Activated T-helper 1 cell treated with anti-CD3 and anti-CD28 coated beads, Interleukin-2, amount 50 U/mL, for 16 hours (primary cell): ENCODE data around the gene CEP76.

Experiments
- DNase-seq, 2 donors: peaks; one replicate each; pipeline ENCODE4 v3.0.0-alpha.2; 2020; ENCODE audit warnings: low read depth in 1 of 2, low spot score in 1 of 2

The CEP76 gene, protein sequence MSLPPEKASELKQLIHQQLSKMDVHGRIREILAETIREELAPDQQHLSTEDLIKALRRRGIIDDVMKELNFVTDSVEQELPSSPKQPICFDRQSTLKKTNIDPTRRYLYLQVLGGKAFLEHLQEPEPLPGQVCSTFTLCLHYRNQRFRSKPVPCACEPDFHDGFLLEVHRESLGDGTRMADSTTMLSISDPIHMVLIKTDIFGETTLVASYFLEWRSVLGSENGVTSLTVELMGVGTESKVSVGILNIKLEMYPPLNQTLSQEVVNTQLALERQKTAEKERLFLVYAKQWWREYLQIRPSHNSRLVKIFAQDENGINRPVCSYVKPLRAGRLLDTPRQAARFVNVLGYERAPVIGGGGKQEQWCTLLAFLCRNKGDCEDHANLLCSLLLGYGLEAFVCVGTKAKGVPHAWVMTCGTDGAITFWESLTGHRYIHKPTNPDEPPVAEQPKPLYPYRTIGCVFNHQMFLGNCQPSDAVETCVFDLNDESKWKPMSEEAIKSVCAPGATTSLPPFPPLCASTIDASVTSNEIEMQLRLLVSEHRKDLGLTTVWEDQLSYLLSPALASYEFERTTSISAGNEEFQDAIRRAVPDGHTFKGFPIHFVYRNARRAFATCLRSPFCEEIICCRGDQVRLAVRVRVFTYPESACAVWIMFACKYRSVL

DNA sequence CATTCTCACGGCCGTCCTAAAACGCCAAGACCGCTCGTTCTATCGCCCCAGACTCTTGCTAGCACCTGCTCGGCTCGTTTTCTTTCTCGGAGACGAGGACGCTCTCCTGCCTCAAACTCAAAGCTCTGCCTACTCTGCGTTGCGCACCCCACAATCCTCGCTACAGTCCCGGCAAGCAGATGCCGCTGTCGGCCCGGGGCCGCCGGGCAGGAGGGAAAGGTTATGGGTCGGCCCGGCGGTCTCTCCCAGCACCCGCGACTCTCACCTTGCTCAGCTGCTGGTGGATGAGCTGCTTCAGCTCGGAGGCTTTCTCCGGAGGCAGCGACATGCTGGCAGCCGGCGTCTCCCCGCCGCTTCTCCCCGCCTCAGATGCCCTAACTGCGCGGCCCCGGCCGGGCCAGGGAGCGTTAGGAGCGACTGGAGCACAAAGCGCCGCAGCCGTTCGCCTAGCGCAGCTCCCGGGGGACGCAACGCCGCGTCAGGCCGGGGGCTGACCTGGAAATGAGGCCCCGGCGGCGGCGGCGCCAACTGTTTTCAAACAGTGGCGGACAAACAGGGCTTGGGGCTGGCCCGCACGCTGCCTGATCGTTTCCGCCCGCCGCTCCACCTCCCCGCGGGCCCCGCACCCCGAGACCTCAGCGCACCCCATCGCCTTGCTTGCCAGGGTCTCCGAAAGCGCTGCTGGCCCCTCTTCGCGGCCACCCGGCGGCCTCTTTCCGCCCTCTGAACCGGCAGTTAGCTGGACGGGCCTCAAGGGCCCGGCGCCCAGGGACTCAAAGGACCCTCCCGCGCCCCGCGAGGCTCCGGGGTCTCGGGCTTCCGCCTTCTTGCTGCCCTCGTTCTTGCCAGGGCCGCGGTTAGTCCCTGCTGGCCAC is at the start of gene CEP76, which contains the start of gene PSMG2:
Gene CEP76 (minus strand): TSS at position 503 of the 875 bp plus-strand sequence. CDS start 175 bp downstream, at position 328.
Gene PSMG2 (plus strand): TSS at position 822 of the 875 bp plus-strand sequence. CDS start 66 bp downstream, outside the sequence.
- peak; percentile 55 to 72 for DNase-seq

DNA sequence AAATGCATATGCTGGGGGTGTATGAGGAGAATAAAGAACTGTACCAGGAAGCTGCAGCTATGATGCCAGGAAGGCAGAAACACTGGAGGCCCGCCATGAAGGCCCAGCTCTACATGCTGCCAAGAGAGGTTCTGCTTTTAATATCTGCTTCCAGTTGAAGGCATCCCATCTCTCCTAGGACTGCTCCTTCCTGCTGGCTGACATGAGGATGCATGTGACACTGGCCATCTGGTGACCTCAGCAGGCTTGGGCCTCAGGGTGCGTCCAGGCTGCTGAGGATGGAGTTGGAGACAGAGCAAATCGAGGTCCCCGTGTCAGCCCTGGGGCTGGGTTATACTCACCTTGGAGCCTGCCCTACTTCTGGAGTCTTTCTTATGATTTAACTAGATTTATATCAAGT is 49.4 kb upstream of the CEP76 start:
- no peak for DNase-seq

DNA sequence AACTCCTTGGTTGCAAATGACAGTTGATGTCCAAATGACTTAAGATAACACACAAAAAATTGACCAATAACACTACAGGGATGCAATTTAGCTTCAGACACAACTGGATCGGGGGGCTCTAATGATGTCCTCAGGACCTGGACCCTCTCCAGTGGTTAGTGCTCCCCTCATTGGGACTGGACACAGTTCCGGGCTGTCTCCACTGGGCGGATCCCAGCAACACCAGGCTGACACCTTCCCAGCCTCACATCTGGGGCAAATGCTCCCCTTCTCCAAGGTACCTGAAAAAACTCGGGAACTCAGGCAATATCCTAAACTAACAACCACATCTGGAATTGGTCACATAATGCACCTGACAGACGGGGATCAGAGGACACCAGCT is 49.0 kb upstream of the CEP76 start:
- DNase-seq: no peak

DNA sequence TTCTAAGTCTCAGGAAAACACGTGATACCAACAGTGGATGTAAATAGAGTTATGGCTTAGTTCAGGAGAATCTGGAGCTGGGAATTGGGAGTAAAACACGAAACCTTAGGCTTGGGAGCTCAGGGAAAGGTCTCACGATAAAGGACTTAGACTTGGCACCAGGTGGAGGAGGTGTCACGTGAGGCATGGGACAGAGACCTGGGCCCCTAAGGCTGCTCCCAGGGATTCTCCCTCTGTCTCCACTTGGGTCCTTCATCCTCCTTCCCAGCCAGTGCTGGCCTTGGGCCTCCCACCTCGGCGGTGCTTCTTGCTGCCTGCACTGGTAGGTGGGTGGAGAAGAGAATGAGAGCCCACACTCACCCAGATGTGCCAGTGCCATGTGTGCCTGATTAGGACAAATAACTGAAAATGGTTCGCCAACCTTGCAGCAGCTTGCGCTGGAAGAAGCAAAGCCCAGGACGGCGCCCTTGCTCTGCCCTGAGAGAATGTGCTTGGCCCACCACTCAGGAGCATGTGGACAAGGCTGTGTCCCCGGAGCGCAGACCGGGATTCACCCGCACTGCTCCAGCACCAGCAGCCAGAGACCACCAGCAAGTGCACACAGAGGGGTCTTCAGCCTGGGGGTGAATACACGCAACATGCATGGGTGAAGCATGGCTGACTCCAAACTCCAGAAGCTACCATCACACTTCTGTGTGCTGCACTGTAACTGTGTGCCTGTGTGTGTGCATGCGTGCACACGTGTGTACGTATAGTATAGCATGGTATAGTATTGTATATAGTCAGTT is 48.4 kb upstream of the CEP76 start:
- DNase-seq: no peak

DNA sequence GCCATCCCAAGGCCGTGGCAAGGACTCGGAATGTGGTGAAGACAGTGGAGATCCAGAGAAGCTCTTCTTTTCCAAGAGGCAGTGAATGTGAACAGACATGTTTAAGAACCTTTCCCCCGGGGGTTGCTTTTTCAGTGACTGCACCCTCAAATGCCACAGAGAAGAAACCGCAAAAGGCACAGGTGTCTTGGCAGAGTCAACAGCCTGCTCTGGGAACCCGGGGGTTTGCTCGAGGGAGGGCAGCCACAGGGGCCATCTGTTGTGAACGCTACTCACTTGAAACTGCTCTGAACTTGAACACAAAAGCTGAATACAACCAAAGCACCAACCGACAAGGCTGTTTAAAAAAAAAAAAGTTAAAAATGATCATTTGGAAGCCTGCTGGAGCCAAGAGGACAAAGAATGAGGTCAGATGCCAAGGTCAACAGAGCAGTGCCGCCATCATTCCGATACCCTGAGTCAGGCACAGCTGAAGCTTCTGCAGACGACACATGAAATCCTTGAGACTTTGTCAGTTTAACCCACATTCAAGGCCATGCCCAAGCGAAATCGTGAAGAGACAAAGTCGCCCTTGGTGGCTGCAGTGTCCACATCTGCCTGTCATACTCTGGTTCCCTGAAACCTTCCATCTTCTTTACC is 47.7 kb upstream of the CEP76 start:
- DNase-seq: no peak

DNA sequence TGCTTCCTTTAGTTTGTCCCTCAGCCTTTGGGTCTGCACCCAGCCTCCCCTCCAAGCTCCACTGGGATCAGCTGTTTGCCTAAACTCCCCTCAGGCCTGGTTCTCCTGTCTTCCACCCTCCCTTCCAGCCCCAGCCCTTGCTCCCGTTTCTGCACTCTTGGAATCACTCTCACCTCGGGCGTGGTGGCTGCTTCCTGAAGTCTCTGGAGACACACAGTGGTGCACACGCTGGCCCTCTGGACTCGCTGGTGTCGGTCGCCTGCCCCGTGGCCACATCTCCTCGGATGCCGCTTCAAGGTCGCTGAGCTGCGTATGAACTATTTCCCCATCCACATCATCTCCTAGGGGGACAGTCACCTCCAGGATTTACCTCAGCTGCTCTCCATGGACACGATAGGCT is 46.6 kb upstream of the CEP76 start:
- no peak for DNase-seq

DNA sequence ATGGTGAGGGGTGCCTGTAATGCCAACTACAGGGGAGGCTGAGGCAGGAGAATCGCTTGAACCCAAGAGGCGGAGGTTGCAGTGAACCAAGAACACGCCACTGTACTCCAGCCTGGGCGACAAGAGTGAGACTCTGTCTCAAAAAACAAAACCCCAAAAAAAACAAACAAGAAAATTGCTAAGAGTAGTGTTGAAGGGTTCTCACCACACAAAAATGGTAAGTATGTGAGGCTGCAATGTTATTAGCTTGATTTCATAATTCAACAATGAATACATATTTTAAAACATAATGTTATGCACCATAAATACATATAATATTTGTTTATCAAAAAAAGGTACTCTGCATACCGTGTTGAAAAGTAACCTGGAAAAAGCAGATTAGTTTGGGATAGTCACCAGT is 46.1 kb upstream of the CEP76 start:
- no peak for DNase-seq

DNA sequence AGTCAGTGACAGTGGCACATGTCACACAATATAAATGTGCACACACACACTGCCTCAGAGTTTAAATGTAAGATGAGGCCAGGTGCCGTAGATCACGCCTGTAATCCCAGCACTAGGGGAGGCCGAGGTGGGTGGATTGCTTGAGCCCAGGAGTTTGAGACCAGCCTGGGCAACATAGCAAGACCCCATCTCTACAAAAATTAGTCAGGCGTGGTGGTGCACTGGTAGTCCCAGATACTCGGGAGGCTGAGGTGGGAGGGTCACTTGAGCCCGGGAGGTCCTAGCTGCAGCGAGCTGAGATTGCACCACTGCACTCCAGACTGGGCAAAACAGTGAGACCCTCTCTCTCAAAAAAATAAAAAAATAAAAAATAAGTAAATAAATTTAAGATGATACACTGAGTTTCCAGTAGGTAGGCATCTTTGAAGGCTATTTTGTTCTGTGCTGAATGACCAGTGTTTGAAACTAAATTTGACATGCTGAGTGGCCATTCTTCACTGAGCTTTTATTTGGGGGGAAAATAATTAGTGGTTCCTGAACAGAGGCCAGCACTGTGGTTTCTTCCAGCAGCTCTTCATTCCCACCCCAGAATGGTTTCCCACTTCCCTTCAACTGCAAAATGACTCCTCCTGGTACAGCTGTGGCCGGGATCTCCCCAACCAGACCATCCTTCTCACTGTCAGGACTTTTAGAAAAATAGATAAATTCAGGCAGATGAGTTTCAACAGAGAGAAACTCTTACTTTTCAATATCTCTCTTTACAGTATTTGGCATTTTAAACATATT is 45.2 kb upstream of the CEP76 start:
- no peak for DNase-seq

DNA sequence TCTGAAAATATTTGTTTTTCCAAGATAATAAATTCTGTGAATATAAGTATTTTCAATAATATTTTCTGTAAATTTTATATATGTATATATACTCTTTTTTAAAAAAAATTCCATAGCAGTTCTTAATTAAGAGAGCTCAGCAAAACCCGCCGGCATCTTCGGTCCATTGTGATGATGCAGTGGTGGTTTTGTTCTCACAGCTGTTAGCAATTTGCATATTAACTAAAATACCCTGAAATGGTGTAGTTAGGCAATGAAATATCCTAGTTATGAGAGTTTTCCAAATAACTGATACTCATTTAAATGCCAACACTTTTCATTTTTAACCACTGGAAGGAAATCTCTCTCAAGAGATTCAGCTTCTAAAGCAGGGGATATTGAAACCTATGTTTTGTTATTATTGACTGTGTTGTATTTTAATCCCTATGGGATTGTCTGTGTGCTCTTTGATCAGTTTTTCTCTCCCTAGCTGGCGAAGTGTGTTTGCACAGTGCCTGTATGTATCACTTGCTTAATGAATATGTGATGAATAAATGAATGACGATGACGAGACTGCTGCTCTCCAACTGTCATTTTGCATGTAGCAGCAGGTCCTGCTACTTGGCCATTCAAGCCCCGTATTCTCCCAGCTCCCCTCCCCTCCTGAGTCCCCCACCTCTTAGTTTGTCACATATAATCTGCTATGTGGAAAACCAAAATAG is 42.7 kb upstream of the CEP76 start:
- no peak for DNase-seq

DNA sequence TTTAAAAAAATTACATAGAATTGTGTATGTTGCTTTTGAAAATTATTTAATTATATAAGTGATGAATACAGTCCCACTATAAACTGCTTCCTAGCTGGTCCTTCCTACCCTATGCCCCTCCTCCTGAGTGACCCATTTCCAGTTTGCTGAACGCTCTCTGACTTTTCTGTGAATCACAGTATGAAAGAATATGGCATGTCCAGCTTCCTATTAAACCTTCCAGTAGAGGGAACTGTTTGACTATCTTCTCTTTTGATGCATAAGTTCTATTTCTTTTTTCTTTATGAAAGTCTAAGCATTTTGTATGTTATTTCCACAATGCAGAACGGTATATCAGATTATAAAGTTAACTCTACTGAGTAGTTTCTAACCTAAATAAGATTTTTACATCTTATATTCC is 41.6 kb upstream of the CEP76 start:
- no peak for DNase-seq

DNA sequence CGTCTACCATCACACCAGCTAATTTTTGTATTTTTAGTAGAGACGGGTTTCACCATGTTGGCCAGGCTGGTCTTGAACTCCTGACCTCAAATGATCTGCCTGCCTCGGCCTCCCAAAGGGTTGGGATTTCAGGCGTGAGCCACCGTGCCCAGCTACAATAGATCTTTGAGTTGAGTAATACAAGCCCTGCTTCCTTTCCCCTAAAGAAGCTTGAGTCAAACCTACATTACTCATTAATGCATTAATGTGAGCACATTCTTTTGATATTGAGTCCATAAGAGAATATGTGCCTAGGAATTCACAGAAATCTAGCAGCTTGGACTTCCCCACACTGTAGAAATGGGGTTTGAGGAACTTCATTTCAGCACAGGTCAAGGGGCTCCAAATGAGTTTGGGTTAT is 39.9 kb upstream of the CEP76 start:
- DNase-seq: no peak

DNA sequence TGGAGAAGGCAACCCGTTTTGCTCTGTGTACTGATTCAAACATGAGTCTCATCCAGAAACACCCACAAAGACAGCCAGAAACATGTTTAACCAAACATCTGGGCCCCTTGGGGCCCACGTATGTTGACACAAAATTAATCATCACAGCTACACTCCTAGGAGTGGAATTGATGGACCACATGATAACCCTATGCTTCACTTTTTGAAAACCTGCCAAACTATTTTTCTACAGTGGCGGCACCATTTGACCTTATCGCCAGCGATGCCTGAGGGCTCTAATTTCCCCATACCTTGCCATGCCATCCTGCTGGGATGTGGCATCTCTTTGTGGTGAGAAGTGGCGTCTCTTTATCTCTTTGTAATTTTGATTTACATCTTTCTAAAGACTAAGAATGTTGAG is 38.8 kb upstream of the CEP76 start:
- no peak for DNase-seq

DNA sequence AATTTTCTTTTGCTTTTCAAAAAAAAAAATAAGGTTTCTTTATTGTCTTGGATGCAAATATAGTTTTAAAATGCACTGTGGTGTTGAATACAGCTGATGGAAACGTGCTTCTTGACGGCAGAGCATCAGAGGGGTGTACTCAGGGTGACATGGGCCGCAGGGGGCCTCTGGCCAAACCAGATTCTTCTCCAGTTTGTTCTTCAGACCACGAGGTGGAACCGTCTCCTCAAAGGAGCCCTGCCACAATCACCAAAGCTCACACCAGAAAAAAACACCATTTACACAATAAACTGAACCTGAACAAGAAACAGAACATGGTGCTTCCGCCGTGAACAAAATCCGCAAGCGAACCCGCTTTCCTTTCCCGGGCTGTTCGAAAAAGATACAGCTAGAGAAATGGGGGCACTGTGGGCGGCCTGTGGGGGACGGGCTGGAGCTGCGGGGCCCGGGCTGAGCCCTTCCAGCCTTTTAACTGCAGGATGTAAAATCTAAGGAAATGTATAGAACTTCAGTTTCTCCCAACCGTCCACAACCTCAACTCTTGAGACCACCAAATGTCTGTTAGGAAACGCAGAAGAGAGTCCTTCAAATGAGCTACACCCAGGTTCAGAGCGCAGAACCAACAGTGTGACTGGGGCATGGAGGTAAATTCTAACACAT is 34.9 kb upstream of the CEP76 start:
- no peak for DNase-seq

DNA sequence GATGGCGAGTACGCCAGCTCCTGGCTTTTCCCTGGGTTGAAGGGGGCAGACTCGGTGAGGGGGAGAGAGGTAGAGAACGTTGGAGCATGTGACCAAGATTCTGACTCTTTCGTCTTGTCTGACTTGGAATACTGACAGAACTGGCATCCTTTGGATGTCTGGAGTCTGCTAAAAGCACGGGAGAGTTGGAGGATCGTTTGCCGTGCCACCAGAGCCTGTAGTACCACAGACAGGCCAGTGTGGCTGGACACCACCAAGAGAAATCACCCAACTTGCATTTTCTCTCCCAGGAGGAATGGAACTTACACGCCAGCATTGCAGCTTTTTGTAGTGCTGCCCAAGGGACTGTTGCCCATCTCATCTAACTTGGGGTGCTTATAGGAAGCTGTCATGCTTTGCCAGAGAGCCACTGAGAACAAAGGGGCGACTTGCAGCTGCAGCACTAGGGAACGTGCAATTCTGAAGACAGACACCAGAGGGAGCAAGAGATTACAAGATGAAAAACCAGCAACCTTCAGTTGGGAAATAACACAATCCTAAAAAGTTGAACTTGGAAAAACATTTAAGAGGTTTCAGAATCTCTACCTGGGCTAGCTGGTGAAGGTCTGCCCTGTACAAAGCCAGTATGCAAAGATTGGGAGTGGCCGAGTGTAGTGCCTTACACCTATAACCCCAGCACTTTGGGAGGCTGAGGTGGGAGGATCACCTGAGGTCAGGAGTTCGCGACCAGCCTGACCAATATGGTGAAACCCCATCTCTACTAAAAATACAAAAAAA is 24.4 kb upstream of the CEP76 start:
- DNase-seq: peak in 1 of 2 donors; percentile 17

DNA sequence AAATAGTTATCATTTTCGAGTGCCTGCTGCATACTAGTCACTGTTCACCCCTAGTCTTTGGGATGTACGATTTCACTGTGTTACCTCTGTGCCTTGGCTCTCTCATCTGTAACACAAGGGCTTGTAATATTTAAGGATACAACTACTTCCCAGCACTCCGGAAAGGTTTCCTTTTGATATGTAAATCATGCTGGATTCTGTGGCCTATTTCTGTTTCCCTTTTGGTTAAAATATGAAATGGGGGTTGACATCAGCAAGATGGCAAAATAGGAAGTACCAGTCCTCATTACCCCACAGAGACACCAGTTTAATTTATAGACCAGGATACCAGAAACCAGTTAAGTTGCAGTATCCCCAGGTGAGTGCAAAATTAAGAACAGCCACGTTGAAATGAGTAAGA is 23.8 kb upstream of the CEP76 start:
- no peak for DNase-seq

DNA sequence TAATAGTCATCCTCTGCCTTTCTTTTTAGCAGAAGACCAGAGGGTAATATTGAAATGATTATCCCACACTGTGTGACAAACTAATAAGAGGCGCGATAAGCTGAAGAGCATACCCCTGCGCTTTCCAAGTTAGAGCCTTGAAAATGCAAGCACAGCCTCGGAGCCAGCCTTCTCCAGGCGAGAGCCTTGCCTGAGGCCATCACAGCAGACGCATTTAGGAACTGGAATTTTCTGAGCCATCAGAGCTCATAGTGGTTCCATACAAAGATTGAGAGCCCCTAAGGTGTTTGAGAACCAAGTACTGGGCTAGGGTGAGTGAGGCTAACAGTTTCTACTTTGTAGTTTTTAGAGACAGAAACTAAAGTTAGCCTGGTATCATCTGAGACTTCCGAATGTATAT is 20.2 kb upstream of the CEP76 start:
- DNase-seq: no peak

DNA sequence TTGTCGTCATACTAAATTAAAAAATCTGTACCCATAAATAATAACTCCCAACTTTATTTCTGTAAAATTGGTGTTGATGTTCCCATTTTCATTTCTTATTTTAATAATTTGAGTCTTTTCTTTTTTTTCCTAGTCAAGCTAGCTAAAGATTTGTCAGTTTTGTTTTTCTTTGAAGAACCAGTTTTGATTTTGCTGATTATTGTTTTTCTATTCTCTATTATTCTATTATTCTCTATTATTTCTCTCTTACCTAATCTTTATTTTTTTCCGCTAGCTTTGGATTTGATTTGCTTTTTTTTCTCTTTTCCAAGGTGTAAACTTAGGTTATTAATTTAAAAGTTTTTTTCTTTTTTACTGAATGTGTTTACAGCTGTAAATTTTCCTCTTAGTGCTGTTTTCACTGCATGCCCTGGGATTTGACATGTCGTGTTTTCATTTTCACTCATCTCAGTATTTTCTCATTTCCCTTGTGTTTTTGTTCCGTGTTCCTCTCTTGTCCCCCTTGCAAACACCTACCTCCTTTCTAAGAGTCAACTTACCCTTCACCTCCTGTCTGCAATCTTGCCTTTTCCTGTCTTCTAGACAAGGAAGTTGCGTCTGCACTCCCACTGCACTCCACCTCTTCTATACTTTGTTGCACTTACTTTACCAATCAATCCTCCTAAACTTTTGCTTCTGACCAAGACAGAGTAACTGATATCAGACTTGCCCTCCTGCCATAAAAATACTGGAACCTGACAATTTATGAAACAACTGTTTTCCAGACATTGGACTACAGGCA is 19.2 kb upstream of the CEP76 start:
- DNase-seq: no peak
